Loucy (cell line): ENCODE data around the gene COMMD10.

Experiments
- H2AFZ ChIP-seq: fragments of 200-600 bp; sonication (generic); 2 replicates; pipeline ENCODE4 v1.6.0; 2016; ENCODE audit warnings: antibody characterized with exemption, mild to moderate bottlenecking, low read length, moderate library complexity
- H3F3A ChIP-seq: fragments of 200-600 bp; 2 replicates; pipeline ENCODE4 v1.6.0; 2016; ENCODE audit warnings: antibody characterized with exemption, low read depth, mild to moderate bottlenecking
- H3K27me3 ChIP-seq: fragments of 200-600 bp; sonication (generic); 2 replicates; pipeline ENCODE4 v1.6.1; 2014; ENCODE audit warnings: low read length, mild to moderate bottlenecking; ENCODE audit not compliant: insufficient read depth, poor library complexity, severe bottlenecking
- H3K36me3 ChIP-seq: fragments of 200-600 bp; sonication (generic); 2 replicates; pipeline ENCODE4 v1.6.1; 2016; ENCODE audit warnings: low read length; ENCODE audit not compliant: insufficient read depth
- H3K4me1 ChIP-seq: fragments of 200-600 bp; sonication (generic); 2 replicates; pipeline ENCODE4 v1.5.1; 2014; ENCODE audit warnings: low read length, mild to moderate bottlenecking; ENCODE audit not compliant: insufficient read depth, poor library complexity, severe bottlenecking
- H3K4me2 ChIP-seq: fragments of 200-600 bp; sonication (generic); 2 replicates; pipeline ENCODE4 v1.6.0; 2014; ENCODE audit warnings: antibody characterized with exemption, low read length, low read depth, mild to moderate bottlenecking; ENCODE audit not compliant: poor library complexity, severe bottlenecking
- H3K4me3 ChIP-seq: fragments of 200-600 bp; sonication (generic); 2 replicates; pipeline ENCODE4 v1.5.1; 2014; ENCODE audit warnings: low read length, mild to moderate bottlenecking, mixed read lengths; ENCODE audit not compliant: poor library complexity, severe bottlenecking
- H3K79me2 ChIP-seq: fragments of 200-600 bp; sonication (generic); 2 replicates; pipeline ENCODE4 v1.6.1; 2014; ENCODE audit warnings: low read length; ENCODE audit not compliant: insufficient read depth
- H3K9ac ChIP-seq: fragments of 200-600 bp; sonication (generic); 2 replicates; pipeline ENCODE4 v1.6.0; 2014; ENCODE audit warnings: mild to moderate bottlenecking, low read depth, low read length, moderate library complexity; ENCODE audit not compliant: poor library complexity, severe bottlenecking
- H3K9me2 ChIP-seq: fragments of 200-600 bp; sonication (generic); replicated peaks from 2 replicates; pipeline ENCODE4 v1.6.1; 2016; ENCODE audit warnings: low read depth, low read length, mixed read lengths
- H3K9me3 ChIP-seq: fragments of 200-600 bp; sonication (generic); 2 replicates; pipeline ENCODE4 v1.6.1; 2014; ENCODE audit warnings: mild to moderate bottlenecking, antibody characterized with exemption, low read length, low read depth; ENCODE audit not compliant: insufficient read depth
- H4K20me1 ChIP-seq: fragments of 200-600 bp; sonication (generic); 2 replicates; pipeline ENCODE4 v1.6.0; 2014; ENCODE audit warnings: antibody characterized with exemption, low read length, mild to moderate bottlenecking; ENCODE audit not compliant: insufficient read depth, poor library complexity, severe bottlenecking
- EZH2phosphoT487 ChIP-seq: fragments of 200-600 bp; IDR thresholded peaks from 2 replicates; pipeline ENCODE4 v1.6.1; 2018; ENCODE audit warnings: antibody characterized with exemption, mild to moderate bottlenecking, moderate library complexity, borderline replicate concordance
- TF ChIP-seq, protein P1 (sequence below): fragments of 200-600 bp; sonication (generic); conservative IDR thresholded peaks from 2 replicates; pipeline ENCODE4 v1.5.1; 2014; ENCODE audit warnings: mild to moderate bottlenecking, antibody characterized with exemption, low read length

COMMD10 gene

DNA sequence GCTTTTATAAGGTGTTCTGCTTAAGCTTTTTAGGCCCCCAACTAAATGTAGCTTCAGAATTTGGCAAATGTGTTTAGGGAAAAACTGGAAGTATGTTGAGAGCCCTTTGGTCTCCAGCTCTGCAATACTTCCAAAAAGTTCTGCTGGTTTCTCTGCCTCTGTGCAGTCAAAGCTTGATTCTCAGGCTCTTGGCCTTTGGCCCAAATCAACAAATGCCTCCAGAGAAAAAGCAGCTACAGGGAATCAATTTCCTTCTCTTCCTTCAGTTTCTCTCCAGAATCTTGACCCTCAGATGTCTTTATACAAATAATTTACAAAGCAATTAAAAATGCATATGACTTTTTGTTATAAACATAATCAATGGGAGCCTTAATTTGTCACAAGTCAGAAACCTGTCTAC lies 235.7 kb downstream of the COMMD10 start:
- Histone ChIP-seq H3K4me1 (no peaks in the 10 kb centered on the region), H3K9ac (no peak overlapping the region), H3K36me3 (no peaks in the 10 kb centered on the region), H3K9me2 (no peaks in the 10 kb centered on the region), H4K20me1 (no peaks in the 10 kb centered on the region), H3K4me2 (no peak overlapping the region), H3K27me3 (no peaks in the 10 kb centered on the region), H3K79me2 (no peaks in the 10 kb centered on the region), H3K4me3 (no peak overlapping the region), H2AFZ (no peak overlapping the region), H3F3A (no peaks in the 10 kb centered on the region), H3K9me3 (no peaks in the 10 kb centered on the region)
- no peak for TF ChIP-seq EZH2phosphoT487
- TF ChIP-seq, protein P1, sequence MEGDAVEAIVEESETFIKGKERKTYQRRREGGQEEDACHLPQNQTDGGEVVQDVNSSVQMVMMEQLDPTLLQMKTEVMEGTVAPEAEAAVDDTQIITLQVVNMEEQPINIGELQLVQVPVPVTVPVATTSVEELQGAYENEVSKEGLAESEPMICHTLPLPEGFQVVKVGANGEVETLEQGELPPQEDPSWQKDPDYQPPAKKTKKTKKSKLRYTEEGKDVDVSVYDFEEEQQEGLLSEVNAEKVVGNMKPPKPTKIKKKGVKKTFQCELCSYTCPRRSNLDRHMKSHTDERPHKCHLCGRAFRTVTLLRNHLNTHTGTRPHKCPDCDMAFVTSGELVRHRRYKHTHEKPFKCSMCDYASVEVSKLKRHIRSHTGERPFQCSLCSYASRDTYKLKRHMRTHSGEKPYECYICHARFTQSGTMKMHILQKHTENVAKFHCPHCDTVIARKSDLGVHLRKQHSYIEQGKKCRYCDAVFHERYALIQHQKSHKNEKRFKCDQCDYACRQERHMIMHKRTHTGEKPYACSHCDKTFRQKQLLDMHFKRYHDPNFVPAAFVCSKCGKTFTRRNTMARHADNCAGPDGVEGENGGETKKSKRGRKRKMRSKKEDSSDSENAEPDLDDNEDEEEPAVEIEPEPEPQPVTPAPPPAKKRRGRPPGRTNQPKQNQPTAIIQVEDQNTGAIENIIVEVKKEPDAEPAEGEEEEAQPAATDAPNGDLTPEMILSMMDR = no peak

DNA sequence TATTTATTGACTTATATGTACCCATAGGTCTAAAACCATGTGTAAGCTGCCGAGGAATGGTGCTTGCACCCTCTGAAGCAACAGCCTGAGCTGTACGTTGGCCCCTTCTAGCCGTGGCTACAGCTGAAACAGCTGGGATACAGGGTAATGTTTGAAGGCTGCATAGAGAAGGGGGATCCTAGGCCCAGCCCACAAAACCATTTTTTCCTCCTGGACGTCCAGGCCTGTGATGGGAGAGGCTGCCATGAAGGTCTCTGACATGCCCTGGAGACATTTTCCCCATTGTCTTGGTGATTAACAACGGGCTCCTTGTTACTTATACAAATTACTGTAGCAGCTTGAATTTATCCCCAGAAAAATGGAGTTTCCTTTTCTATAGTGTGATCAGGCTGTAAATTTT lies 244.7 kb downstream of the COMMD10 start:
- H3K79me2 ChIP-seq = no peaks in the 10 kb centered on the region
- H3K4me2 ChIP-seq = no peak overlapping the region
- no peak overlapping the region for H2AFZ ChIP-seq
- no peaks in the 10 kb centered on the region for H4K20me1 ChIP-seq
- H3K9me2 ChIP-seq = no peaks in the 10 kb centered on the region
- no peaks in the 10 kb centered on the region for H3K9me3 ChIP-seq
- no peaks in the 10 kb centered on the region for H3K36me3 ChIP-seq
- no peak for TF ChIP-seq EZH2phosphoT487
- TF ChIP-seq, protein P1 = no peak
- no peak overlapping the region for H3K4me3 ChIP-seq
- H3K27me3 ChIP-seq = no peaks in the 10 kb centered on the region
- no peak overlapping the region for H3K9ac ChIP-seq
- no peaks in the 10 kb centered on the region for H3K4me1 ChIP-seq
- no peaks in the 10 kb centered on the region for H3F3A ChIP-seq

DNA sequence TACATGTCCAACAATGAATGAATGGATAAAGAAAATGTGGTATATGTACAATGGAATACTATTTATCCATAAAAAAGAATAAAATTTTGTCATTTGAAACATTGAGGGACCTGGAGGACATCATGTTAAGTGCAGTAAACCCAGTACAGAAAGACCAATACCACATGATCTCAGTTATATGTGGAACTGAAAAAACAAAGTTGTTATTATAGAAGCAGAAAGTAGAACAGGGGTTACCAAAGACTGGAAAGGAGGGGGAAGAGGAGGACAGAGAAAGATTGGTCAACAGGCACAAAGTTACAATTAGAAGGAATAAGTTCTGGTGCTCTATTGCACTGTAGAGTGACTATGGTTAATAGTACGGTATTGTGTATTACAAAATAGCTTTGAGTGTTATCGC lies 256.0 kb downstream of the COMMD10 start:
- Histone ChIP-seq H3K9me2 (no peaks in the 10 kb centered on the region), H3K4me1 (no peaks in the 10 kb centered on the region), H3F3A (no peaks in the 10 kb centered on the region), H3K79me2 (no peaks in the 10 kb centered on the region), H2AFZ (no peak overlapping the region), H3K9me3 (no peaks in the 10 kb centered on the region), H3K36me3 (no peaks in the 10 kb centered on the region), H3K9ac (no peak overlapping the region), H3K4me2 (no peak overlapping the region), H4K20me1 (no peaks in the 10 kb centered on the region), H3K4me3 (no peak overlapping the region), H3K27me3 (no peaks in the 10 kb centered on the region)
- no peak for TF ChIP-seq EZH2phosphoT487
- TF ChIP-seq, protein P1 = no peak
